Astrocyte of the cerebellum (primary cell): ENCODE data around the gene NRDC.

ENCODE experiments used
- DNase-seq: peaks from one replicate; pipeline ENCODE4 v3.0.0-alpha.2; 2011; ENCODE audit warnings: low read depth
- H3K4me3 ChIP-seq: 2 replicates; pipeline ENCODE4 v1.5.1; 2011; ENCODE audit warnings: mild to moderate bottlenecking, low read depth, low read length, moderate library complexity
- CTCF ChIP-seq: IDR thresholded peaks from 2 replicates; pipeline ENCODE4 v1.5.1; 2012; ENCODE audit warnings: low read length, low read depth, moderate library complexity, mild to moderate bottlenecking; ENCODE audit errors: missing control alignments
- in situ Hi-C: cut with HindIII; loops from 2 replicates; pipeline ENCODE4 v1.10.0; 2017; ENCODE audit warnings: low sequenced_read_pairs

Gene NRDC

GRCh38 chr1:51859333-51859732 is 19.2 kb downstream of the NRDC start:
- in situ Hi-C loops, result no loop called here
- no peak for TF ChIP-seq CTCF
- DNase-seq, result no peak
- no peak overlapping the region for H3K4me3 ChIP-seq

- no peak for TF ChIP-seq CTCF
- no peak overlapping the region for H3K4me3 ChIP-seq
- DNase-seq, result no peak
- in situ Hi-C loops, result no loop called here
These were observed 19.6 kb downstream of the NRDC start for GRCh38 chr1:51858892-51859291.

- DNase-seq, result no peak
- in situ Hi-C loops, result no loop called here
- no peak overlapping the region for H3K4me3 ChIP-seq
- no peak for TF ChIP-seq CTCF
These were observed 21.8 kb downstream of the NRDC start for GRCh38 chr1:51856745-51857144.

GRCh38 chr1:51855624-51856023 is 22.9 kb downstream of the NRDC start:
- no peak for DNase-seq
- no peak for TF ChIP-seq CTCF
- H3K4me3 ChIP-seq, result no peak overlapping the region
- in situ Hi-C loops, result no loop called here

- no peak for TF ChIP-seq CTCF
- no peak overlapping the region for H3K4me3 ChIP-seq
- in situ Hi-C loops, result no loop called here
- no peak for DNase-seq
These were observed 25.2 kb downstream of the NRDC start for GRCh38 chr1:51853360-51853759.

GRCh38 chr1:51851882-51852396 is 26.6 kb downstream of the NRDC start:
- no peak overlapping the region for H3K4me3 ChIP-seq
- TF ChIP-seq CTCF, result no peak
- in situ Hi-C loops, result no loop called here
- DNase-seq, result no peak
